Measurements from ENCODE around the gene SND1.

- TF ChIP-seq CTCF (IDR thresholded peaks at IDR 0.05) (no peak), POLR2A (IDR thresholded peaks at IDR 0.05) (no peak)
These were observed 218.4 kb downstream of the SND1 start for GRCh38 chr7:127870231-127870907.
